HFF-Myc (cell line): ENCODE data around the gene QKI.

ENCODE experiments used
- DNase-seq: peaks from one replicate; pipeline ENCODE4 v3.0.0-alpha.2; 2011; ENCODE audit warnings: low read depth; ENCODE audit errors: extremely low read depth
- H3K4me3 ChIP-seq: replicated peaks from 2 replicates; pipeline ENCODE4 v1.5.1; 2011; ENCODE audit warnings: low read depth, mild to moderate bottlenecking, control low read depth, low read length
- CTCF ChIP-seq: IDR thresholded peaks from 2 replicates; pipeline ENCODE4 v1.5.1; 2012; ENCODE audit warnings: mild to moderate bottlenecking, low read depth, low read length, control low read depth; ENCODE audit errors: missing control alignments

The QKI gene

GRCh38 chr6:163414117-163414945 is at the start of gene QKI:
TSS of gene QKI (plus strand) at chr6:163414718. CDS start at chr6:163415194, 476 bp downstream.
- no peak for TF ChIP-seq CTCF
- H3K4me3 ChIP-seq: peak within 1 kb of the TSS; percentile 65
- no peak for DNase-seq

- DNase-seq: no peak
- no peak overlapping the region for H3K4me3 ChIP-seq
- TF ChIP-seq CTCF: no peak
Measured at GRCh38 chr6:163366288-163366687, 48.2 kb upstream of the QKI start.

DNA sequence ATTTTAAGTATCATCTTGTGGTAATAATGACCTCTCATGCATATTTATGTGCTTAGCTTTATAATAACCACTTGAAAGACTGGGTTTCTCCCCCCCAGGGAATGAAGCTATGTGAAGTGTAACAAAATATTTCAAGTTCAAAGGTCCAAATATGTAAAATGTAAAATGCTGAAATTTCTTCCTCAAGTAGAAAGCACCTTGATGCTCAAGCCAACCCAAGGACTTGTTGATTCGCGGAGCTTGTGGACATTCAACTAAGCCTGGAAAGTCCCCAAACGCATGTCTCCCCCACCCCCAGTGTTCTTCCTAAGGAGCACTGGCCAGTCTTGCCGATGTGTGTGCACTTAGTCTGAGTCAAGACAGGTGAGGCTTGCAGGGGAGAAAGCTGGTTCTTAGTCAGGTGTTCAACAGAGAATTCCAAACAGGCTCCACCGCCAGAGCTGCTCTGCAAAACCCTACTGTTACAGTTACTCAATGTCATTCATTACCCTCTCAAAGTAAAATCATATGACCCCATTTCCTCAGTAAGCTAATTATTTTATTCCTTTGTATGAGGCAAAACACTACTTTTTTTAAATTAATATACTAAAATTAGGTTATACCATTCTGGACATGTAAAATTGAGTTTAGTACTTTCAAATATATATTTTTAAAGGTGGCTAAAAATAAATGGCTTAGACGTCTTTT is 46.9 kb upstream of the QKI start:
- no peak for DNase-seq
- no peak overlapping the region for H3K4me3 ChIP-seq
- no peak for TF ChIP-seq CTCF

- no peak overlapping the region for H3K4me3 ChIP-seq
- no peak for TF ChIP-seq CTCF
- no peak for DNase-seq
Measured at GRCh38 chr6:163369141-163369540, 45.4 kb upstream of the QKI start.

DNA sequence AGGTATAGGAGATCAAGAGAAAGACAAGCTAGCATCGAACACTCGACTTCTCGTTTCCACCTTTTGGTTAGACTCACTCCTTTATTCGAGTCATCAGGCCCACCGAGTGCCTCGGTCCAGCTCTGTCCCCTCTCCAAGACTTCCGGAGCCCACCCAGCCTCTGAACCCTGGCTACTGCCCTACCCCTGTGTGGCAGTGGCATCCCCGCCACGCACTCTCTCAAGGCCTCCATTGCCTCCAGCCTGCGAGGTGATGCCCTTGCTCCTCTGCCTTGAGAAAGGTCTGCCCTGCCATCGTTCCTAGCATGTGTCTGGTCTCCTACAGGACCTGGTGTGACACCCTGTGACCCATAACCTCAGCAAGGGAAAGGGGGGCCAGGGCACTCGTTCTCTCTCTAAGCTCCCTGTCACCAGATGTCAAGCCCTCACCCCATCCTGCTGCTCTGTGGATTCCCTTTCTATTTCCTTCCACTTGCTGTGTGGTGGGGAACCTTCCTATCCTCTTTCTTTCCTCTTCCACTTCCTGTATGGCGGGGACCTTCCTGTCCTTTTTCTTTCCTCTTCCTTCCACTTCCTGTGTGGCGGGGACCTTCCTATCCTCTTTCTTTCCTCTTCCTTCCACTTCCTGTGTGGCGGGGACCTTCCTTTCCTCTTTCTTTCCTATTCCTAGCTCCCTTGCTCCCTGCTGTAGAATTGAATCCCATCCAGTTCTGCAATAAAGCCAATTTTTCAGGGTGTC is 44.7 kb upstream of the QKI start:
- DNase-seq: no peak
- no peak overlapping the region for H3K4me3 ChIP-seq
- TF ChIP-seq CTCF: no peak

- H3K4me3 ChIP-seq: no peak overlapping the region
- DNase-seq: no peak
- no peak for TF ChIP-seq CTCF
Measured at GRCh38 chr6:163370464-163371117, 43.9 kb upstream of the QKI start.
